DOHH2 (cell line): ENCODE measurements around the gene GFOD2.

Experiments
- EZH2phosphoT487 ChIP-seq: fragments of 200-600 bp; sonication (generic); IDR thresholded peaks from 2 replicates; pipeline ENCODE4 v1.6.1; 2017; ENCODE audit warnings: borderline replicate concordance, mild to moderate bottlenecking, antibody characterized with exemption, low read length, moderate library complexity, mixed read lengths
- TF ChIP-seq, protein P1 (sequence below): fragments of 200-600 bp; sonication (generic); IDR thresholded peaks from one replicate; pipeline ENCODE4 v1.5.1; 2014; ENCODE audit warnings: antibody characterized with exemption, mild to moderate bottlenecking, low read depth, low read length; ENCODE audit not compliant: poor library complexity, severe bottlenecking

DNA sequence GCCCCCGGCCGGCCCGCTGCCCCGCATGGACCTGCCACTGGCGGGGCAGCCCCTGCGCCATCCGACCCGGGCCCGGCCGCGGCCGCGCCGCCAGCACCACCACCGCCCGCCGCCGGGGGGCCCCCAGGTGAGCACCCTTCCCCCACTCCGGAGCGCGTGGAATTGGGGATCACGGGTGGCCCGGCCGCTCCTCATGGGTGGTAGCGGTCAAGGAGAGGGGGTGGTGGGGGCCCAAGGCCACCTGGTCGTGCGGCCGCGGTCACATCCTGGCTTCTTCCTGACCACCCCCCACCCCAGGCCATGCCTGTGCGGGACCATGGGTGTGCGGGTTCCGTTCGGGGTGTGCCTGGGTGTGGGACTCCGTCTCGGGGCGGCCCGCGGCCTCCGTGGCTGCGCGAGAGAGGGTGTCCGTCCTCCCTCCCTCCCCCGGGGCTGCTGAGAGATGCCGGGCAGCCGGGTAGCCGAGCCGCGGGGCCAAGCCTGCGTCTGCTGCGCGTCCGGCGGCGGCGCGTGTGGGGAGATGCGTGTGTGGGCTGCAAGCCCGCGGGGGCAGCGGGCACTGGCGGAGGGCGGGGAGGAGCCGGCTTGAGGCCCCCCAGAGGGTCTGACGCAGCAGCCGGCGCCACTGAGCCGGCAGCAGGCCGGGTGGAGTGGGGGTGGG is 65.9 kb downstream of the GFOD2 start:
- TF ChIP-seq, protein P1, sequence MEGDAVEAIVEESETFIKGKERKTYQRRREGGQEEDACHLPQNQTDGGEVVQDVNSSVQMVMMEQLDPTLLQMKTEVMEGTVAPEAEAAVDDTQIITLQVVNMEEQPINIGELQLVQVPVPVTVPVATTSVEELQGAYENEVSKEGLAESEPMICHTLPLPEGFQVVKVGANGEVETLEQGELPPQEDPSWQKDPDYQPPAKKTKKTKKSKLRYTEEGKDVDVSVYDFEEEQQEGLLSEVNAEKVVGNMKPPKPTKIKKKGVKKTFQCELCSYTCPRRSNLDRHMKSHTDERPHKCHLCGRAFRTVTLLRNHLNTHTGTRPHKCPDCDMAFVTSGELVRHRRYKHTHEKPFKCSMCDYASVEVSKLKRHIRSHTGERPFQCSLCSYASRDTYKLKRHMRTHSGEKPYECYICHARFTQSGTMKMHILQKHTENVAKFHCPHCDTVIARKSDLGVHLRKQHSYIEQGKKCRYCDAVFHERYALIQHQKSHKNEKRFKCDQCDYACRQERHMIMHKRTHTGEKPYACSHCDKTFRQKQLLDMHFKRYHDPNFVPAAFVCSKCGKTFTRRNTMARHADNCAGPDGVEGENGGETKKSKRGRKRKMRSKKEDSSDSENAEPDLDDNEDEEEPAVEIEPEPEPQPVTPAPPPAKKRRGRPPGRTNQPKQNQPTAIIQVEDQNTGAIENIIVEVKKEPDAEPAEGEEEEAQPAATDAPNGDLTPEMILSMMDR: no peak
- TF ChIP-seq EZH2phosphoT487: no peak
